Measurements from ENCODE around the gene TMEM258. TPM values are rescaled to one million over a fixed set of nuclear protein-coding genes. Genes with fewer than 3 reads are reported as not detected.
A peak's percentile ranks its signal among the peaks of the same experiment; 100 is the strongest.

TMEM258 gene
- total RNA-seq, 6 experiments from 2014 or later: 31.6 to 74.5 (median 55.3) TPM

GRCh38 chr11:61778357-61778886, 14.0 kb downstream of the TMEM258 start:
- H3K4me3 ChIP-seq: no peak overlapping the region
- H3K9me3 ChIP-seq: no peaks in the 10 kb centered on the region
- H3K4me1 ChIP-seq: no peaks in the 10 kb centered on the region
- no peak for ATAC-seq
- H3K36me3 ChIP-seq: no peaks in the 10 kb centered on the region
- DNase-seq: no peak
- WGBS (ENCODE audit: insufficient coverage, low coverage, low lambda C conversion rate, missing lambda C conversion rate): 69% methylated on average over 3 of the region's 11 CpGs
- H3K27me3 ChIP-seq: no peaks in the 10 kb centered on the region
- no peak overlapping the region for H3K27ac ChIP-seq
- TF ChIP-seq CTCF (IDR thresholded peaks at IDR 0.05): no peak
- TF ChIP-seq POLR2A (IDR thresholded peaks at IDR 0.05): no peak
- intact Hi-C loops (cut with DNase I): no loop called here

GRCh38 chr11:61777234-61778090, 14.9 kb downstream of the TMEM258 start:
- peak; percentile 9 to 28 (median 14) for ATAC-seq
- TF ChIP-seq CTCF (IDR thresholded peaks at IDR 0.05): no peak
- no peak for TF ChIP-seq POLR2A (IDR thresholded peaks at IDR 0.05)

GRCh38 chr11:61776561-61777075, 15.8 kb downstream of the TMEM258 start:
- WGBS (ENCODE audit: insufficient coverage, low coverage, low lambda C conversion rate, missing lambda C conversion rate): no CpG with 5 or more reads among the region's 9 CpGs
- ATAC-seq: peak; percentile 69 to 81 (median 77)
- TF ChIP-seq POLR2A (IDR thresholded peaks at IDR 0.05) (no peak), CTCF (IDR thresholded peaks at IDR 0.05) (peak; percentile 72 to 87 (median 78))

More at GRCh38 chr11:61777234-61778090, 14.9 kb downstream of the TMEM258 start:
- 65% methylated on average over 13 of the region's 67 CpGs for WGBS (ENCODE audit: insufficient coverage, low coverage, low lambda C conversion rate, missing lambda C conversion rate)
- H3K36me3 ChIP-seq: no peaks in the 10 kb centered on the region
- H3K4me1 ChIP-seq: peaks cover 0 to 4% (median 0%) of the 10 kb centered on the region in 4 donors
- peak in 2 of 3 donors; percentile 44 to 61 for DNase-seq
- intact Hi-C loops (cut with DNase I): no loop called here
- H3K27ac ChIP-seq: no peak overlapping the region
- H3K9me3 ChIP-seq: no peaks in the 10 kb centered on the region
- H3K4me3 ChIP-seq: peak overlapping the region in 1 of 3 donors; percentile 10
- no peaks in the 10 kb centered on the region for H3K27me3 ChIP-seq

GRCh38 chr11:61775606-61776554, 16.5 kb downstream of the TMEM258 start:
- Histone ChIP-seq H3K36me3 (no peaks in the 10 kb centered on the region), H3K4me1 (peaks cover 0 to 5% (median 0%) of the 10 kb centered on the region in 4 donors), H3K27ac (no peak overlapping the region), H3K4me3 (no peak overlapping the region), H3K9me3 (no peaks in the 10 kb centered on the region), H3K27me3 (no peaks in the 10 kb centered on the region)
- 76% methylated on average over 6 of the region's 20 CpGs for WGBS (ENCODE audit: insufficient coverage, low coverage, low lambda C conversion rate, missing lambda C conversion rate)
- intact Hi-C loops (cut with DNase I): no loop called here
- DNase-seq (no peak), ATAC-seq (no peak)
- TF ChIP-seq POLR2A (IDR thresholded peaks at IDR 0.05): no peak
- TF ChIP-seq CTCF (IDR thresholded peaks at IDR 0.05): no peak

More at GRCh38 chr11:61776561-61777075, 15.8 kb downstream of the TMEM258 start:
- Histone ChIP-seq H3K4me1 (peaks cover 0 to 5% (median 0%) of the 10 kb centered on the region in 4 donors), H3K27ac (no peak overlapping the region), H3K4me3 (no peak overlapping the region), H3K36me3 (no peaks in the 10 kb centered on the region), H3K27me3 (no peaks in the 10 kb centered on the region), H3K9me3 (no peaks in the 10 kb centered on the region)
- DNase-seq: peak; percentile 74 to 76 (median 76)
- intact Hi-C loops (cut with DNase I): no loop called here
